ENCODE results near the gene SCIN.

The SCIN gene

DNA sequence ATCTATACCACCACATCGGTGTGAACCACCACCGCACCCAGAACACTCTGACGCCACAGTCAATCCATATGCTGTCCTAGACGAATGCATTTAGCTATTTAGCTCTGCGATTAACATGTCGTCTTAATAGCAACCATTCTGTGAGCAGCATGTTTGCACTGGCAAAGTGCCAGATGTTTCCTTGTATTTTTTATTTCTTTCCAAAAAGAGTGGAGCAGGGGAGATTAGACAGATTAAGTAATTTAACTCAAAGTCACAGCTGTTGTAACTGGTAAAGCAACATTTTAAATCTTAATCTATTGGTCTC is 59.9 kb downstream of the SCIN start:
- POLR2A ChIA-PET = no interaction called here
- no peak for DNase-seq (ENCODE audit: extremely low spot score)
- CTCF ChIA-PET = interaction anchor here (1.0 to 3.9 kb wide), 6 partner anchors 8 to 106 kb away, joined by 3 to 15 read pairs (median 3); no protein-coding TSS in a partner anchor
- TF ChIP-seq CTCF (IDR thresholded peaks at IDR 0.05; ENCODE audit: control extremely low read depth, extremely low read depth, low read depth, missing control alignments) = no peak

GRCh38 chr7:12633582-12633981 is 63.1 kb downstream of the SCIN start:
- no peak for TF ChIP-seq CTCF (IDR thresholded peaks at IDR 0.05; ENCODE audit: control extremely low read depth, extremely low read depth, low read depth, missing control alignments)
- ChIA-PET CTCF (interaction anchor here (3.9 kb wide), 1 partner anchor 109 kb away, joined by 15 read pairs; no protein-coding TSS in a partner anchor), POLR2A (no interaction called here)
- no peak for DNase-seq (ENCODE audit: extremely low spot score)

DNA sequence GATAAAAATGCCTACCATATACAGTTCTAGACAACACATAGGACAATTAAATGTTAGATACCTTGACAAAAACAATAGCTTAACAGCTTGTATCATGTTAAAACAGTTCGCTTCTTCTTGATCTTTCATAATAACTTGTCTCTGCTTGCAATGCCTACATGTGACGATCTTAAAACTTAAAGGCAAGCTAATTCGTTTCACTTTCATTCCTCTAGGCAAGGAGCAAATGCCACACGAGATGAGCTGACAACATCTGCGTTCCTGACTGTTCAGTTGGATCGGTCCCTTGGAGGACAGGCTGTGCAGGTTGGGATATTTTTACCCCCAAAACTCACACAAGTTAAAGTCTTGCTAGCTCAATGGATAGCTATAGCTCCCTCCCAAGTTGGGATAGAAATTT is 65.3 kb downstream of the SCIN start:
- ChIA-PET CTCF (interaction anchor here (0.7 to 1.4 kb wide), 8 partner anchors 10 to 1823 kb away, joined by 3 to 9 read pairs (median 3); no protein-coding TSS in a partner anchor), POLR2A (no interaction called here)
- DNase-seq (ENCODE audit: extremely low spot score) = peak; percentile 22
- no peak for TF ChIP-seq CTCF (IDR thresholded peaks at IDR 0.05; ENCODE audit: control extremely low read depth, extremely low read depth, low read depth, missing control alignments)

DNA sequence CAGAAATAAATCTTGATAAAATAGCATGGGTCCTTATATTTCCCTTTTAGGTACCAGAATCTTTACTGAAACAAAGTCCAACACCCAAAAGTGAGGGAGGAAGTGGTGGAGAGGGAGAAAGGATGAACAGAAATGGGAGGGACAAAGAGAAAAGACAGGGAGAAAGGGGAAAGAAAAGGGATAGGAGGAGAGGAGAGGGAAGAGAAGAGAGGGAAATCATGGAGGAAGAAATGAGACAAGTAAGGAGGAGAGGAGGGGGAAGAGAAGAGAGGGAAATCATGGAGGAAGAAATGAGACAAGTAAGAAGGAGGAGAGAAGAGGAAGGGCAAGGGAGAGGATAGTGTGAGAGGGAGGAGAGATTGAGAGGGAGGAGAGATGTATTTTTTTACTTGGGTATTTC is 66.8 kb downstream of the SCIN start:
- TF ChIP-seq CTCF (IDR thresholded peaks at IDR 0.05; ENCODE audit: control extremely low read depth, extremely low read depth, low read depth, missing control alignments) = no peak
- ChIA-PET POLR2A (no interaction called here), CTCF (interaction anchor here (1.8 to 1.9 kb wide), 2 partner anchors 22 to 625 kb away, joined by 4 to 5 read pairs; no protein-coding TSS in a partner anchor)
- DNase-seq (ENCODE audit: extremely low spot score) = no peak

DNA sequence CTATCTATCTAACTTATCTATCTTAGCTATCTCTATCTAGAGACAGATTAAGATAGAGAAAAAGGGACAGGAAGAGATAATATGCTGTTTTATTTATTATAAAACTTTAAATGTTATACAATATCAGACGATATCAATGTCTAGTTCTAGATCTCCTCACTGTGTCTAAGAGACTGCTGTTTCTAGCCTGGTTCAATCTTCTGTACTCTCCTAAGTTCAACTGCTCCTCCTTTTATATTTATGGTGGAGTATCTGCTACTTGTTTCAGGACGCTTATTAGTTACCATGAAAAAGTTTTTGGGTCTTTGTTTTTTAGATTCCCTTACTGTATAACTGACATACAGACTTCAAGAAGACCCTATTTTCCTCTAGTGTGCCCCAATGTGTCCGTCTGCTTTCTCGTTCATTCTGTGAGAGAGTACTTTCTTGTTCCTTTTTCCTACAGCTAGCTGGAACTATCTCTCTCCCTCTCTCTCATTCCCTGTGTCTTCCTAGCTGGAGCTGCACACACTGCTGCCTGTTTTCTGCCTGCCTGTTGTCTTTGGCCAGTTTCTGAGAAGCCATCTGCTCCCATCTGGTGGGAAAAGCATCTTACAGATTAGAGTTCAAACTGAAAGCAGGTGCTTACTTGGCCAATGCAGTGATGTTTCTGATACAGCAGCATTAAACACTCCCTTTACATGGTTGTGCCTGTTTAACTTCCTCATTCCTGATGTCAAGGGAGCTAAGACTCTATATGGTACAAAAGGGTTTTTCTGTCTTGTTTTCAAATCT is 67.5 kb downstream of the SCIN start:
- no peak for DNase-seq (ENCODE audit: extremely low spot score)
- POLR2A ChIA-PET = no interaction called here
- TF ChIP-seq CTCF (IDR thresholded peaks at IDR 0.05; ENCODE audit: control extremely low read depth, extremely low read depth, low read depth, missing control alignments) = no peak
- CTCF ChIA-PET = interaction anchor here (0.5 to 1.9 kb wide), 20 partner anchors 7 to 628 kb away, joined by 3 to 13 read pairs (median 4); partner anchors contain the start of gene ARL4A

- ChIA-PET CTCF (interaction anchor here (0.7 to 1.9 kb wide), 22 partner anchors 8 to 636 kb away, joined by 3 to 13 read pairs (median 4); partner anchors contain the start of gene ARL4A), POLR2A (no interaction called here)
- DNase-seq (ENCODE audit: extremely low spot score) = peak; percentile 17
- TF ChIP-seq CTCF (IDR thresholded peaks at IDR 0.05; ENCODE audit: control extremely low read depth, extremely low read depth, low read depth, missing control alignments) = peak; percentile 45
Measured at GRCh38 chr7:12638851-12639456, 68.4 kb downstream of the SCIN start.
